ENCODE measurements around the gene SRPRA. TPM values are rescaled to one million over a fixed set of nuclear protein-coding genes. Genes with fewer than 3 reads are reported as not detected.

SRPRA gene
- total and polyA plus RNA-seq, 2 donors (not counting 1 experiment from before 2014, with no cell fraction given): 115 to 136 TPM

GRCh38 chr11:126281245-126281644 lies 12.6 kb upstream of the SRPRA start:
- H3K9me3 Mint-ChIP-seq (ENCODE audit: insufficient read depth): no peaks in the 10 kb centered on the region
- H3K4me1 Mint-ChIP-seq: peaks cover 44% of the 10 kb centered on the region
- intact Hi-C loops (cut with micrococcal nuclease): no loop called here
- no peaks in the 10 kb centered on the region for H3K27me3 Mint-ChIP-seq
- H3K36me3 ChIP-seq (replicated peaks in 1 of 2; ENCODE audit: control extremely low read depth in 1 of 2, control insufficient read depth in 1 of 2, extremely low read depth in 1 of 2, insufficient read depth in 2 of 2, low read length in 1 of 2): peaks cover 0 to 3% of the 10 kb centered on the region in 2 experiments
- H3K4me1 ChIP-seq (ENCODE audit: control insufficient read depth in 2 of 2, insufficient read depth in 2 of 2, low read length in 2 of 2): peaks cover 17 to 31% of the 10 kb centered on the region in 2 donors
- no peaks in the 10 kb centered on the region for H3K9me3 ChIP-seq (ENCODE audit: control extremely low read depth in 1 of 3, control insufficient read depth in 2 of 3, insufficient read depth in 1 of 3, low read length in 2 of 3)
- H3K27me3 ChIP-seq (replicated peaks in 1 of 4; ENCODE audit: control extremely low read depth in 1 of 4, control insufficient read depth in 3 of 4, insufficient read depth in 4 of 4, low read length in 3 of 4): no peaks in the 10 kb centered on the region
- peak overlapping the region; percentile 95 for H3K27ac Mint-ChIP-seq
- H3K27ac ChIP-seq (ENCODE audit: low read length in 2 of 2): no peak overlapping the region
- TF ChIP-seq EZH2 (IDR thresholded peaks at IDR 0.05; ENCODE audit: borderline replicate concordance, insufficient read depth, low read depth, low read length, poor library complexity, severe bottlenecking): no peak
- TF ChIP-seq CTCF (IDR thresholded peaks at IDR 0.05): no peak
- no peak overlapping the region for H3K4me3 ChIP-seq (ENCODE audit: control extremely low read depth in 1 of 5, extremely low read depth in 1 of 5, insufficient read depth in 1 of 5, low read depth in 2 of 5, low read length in 4 of 5)
- no peak overlapping the region for H3K9ac ChIP-seq (ENCODE audit: low read length)
- ChIA-PET CTCF (interaction anchor here (1.1 kb wide), 1 partner anchor 30 kb away, joined by 5 read pairs; no protein-coding TSS in a partner anchor), POLR2A (interaction anchor here (0.7 to 1.8 kb wide), 3 partner anchors 13 to 72 kb away, joined by 3 to 9 read pairs (median 5); partner anchors contain the start of genes DCPS, FOXRED1 and SRPRA)
- H2AFZ ChIP-seq (ENCODE audit: insufficient read depth, low read depth, low read length, poor library complexity, severe bottlenecking): no peak overlapping the region
- peaks cover 21% of the 10 kb centered on the region for H3K79me2 ChIP-seq (ENCODE audit: control insufficient read depth, insufficient read depth, low read length)
- H4K20me1 ChIP-seq (ENCODE audit: control insufficient read depth, insufficient read depth, low read length, poor library complexity, severe bottlenecking): no peaks in the 10 kb centered on the region
- ATAC-seq (ENCODE audit: low read depth): no peak
- no peak for DNase-seq
- H3K4me3 Mint-ChIP-seq: peak overlapping the region; percentile 100
- no peak overlapping the region for H3K4me2 ChIP-seq (replicated peaks; ENCODE audit: low read depth, low read length, poor library complexity, severe bottlenecking)
- WGBS (ENCODE audit: insufficient coverage): 96% methylated on average over 6 of the region's 6 CpGs

DNA sequence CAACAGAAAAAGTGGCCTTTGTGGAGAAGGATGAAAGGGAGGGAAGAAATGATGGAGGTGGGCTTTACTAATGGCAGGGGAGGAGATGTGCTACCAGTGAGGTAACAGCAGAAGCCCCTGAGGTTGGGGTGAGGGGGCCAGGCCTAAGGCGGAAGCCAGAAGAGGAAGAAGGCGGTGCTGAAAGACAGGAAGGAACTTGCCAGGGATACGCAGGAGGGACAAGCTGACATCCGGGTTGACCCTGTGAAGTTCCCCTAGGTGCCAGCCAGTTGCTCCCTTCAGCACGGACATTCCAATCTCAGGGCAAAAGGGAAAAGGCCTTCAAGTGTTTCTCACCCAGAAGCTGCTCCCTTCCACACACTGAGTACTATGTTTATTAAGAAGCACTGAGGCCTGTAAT lies 11.9 kb upstream of the SRPRA start:
- Histone ChIP-seq H4K20me1 (ENCODE audit: control insufficient read depth, insufficient read depth, low read length, poor library complexity, severe bottlenecking) (no peaks in the 10 kb centered on the region), H3K9me3 (ENCODE audit: control extremely low read depth in 1 of 3, control insufficient read depth in 2 of 3, insufficient read depth in 1 of 3, low read length in 2 of 3) (no peaks in the 10 kb centered on the region), H3K4me2 (replicated peaks; ENCODE audit: low read depth, low read length, poor library complexity, severe bottlenecking) (peak overlapping the region; percentile 22), H3K27ac (ENCODE audit: low read length in 2 of 2) (no peak overlapping the region), H3K36me3 (replicated peaks in 1 of 2; ENCODE audit: control extremely low read depth in 1 of 2, control insufficient read depth in 1 of 2, extremely low read depth in 1 of 2, insufficient read depth in 2 of 2, low read length in 1 of 2) (peaks cover 0 to 7% of the 10 kb centered on the region in 2 experiments), H3K79me2 (ENCODE audit: control insufficient read depth, insufficient read depth, low read length) (peaks cover 18% of the 10 kb centered on the region), H3K27me3 (replicated peaks in 1 of 4; ENCODE audit: control extremely low read depth in 1 of 4, control insufficient read depth in 3 of 4, insufficient read depth in 4 of 4, low read length in 3 of 4) (no peaks in the 10 kb centered on the region), H3K4me1 (ENCODE audit: control insufficient read depth in 2 of 2, insufficient read depth in 2 of 2, low read length in 2 of 2) (peaks cover 17 to 31% of the 10 kb centered on the region in 2 donors), H3K9ac (ENCODE audit: low read length) (no peak overlapping the region), H2AFZ (ENCODE audit: insufficient read depth, low read depth, low read length, poor library complexity, severe bottlenecking) (peak overlapping the region; percentile 74), H3K4me3 (ENCODE audit: control extremely low read depth in 1 of 5, extremely low read depth in 1 of 5, insufficient read depth in 1 of 5, low read depth in 2 of 5, low read length in 4 of 5) (no peak overlapping the region)
- Mint-ChIP-seq H3K4me3 (peak overlapping the region; percentile 40), H3K9me3 (ENCODE audit: insufficient read depth) (no peaks in the 10 kb centered on the region), H3K27ac (peak overlapping the region; percentile 32), H3K27me3 (no peaks in the 10 kb centered on the region), H3K4me1 (peaks cover 44% of the 10 kb centered on the region)
- intact Hi-C loops (cut with micrococcal nuclease): no loop called here
- no peak for ATAC-seq (ENCODE audit: low read depth)
- DNase-seq: no peak
- TF ChIP-seq EZH2 (IDR thresholded peaks at IDR 0.05; ENCODE audit: borderline replicate concordance, insufficient read depth, low read depth, low read length, poor library complexity, severe bottlenecking) (no peak), CTCF (IDR thresholded peaks at IDR 0.05) (no peak)
- WGBS (ENCODE audit: insufficient coverage): 41% methylated on average over 4 of the region's 5 CpGs
- ChIA-PET POLR2A (interaction anchor here (0.6 kb wide), 1 partner anchor 20 kb away, joined by 6 read pairs; no protein-coding TSS in a partner anchor), CTCF (no interaction called here)

Data from B cell (primary cell).